ENCODE measurements around the gene AQP9. TPM values are rescaled to one million over a fixed set of nuclear protein-coding genes. Genes with fewer than 3 reads are reported as not detected.

The AQP9 gene
- total RNA-seq, 1 donor from 2014 or later, result not detected

GRCh38 chr15:58124585-58124984, 13.6 kb upstream of the AQP9 start:
- H3K27me3 Mint-ChIP-seq (ENCODE audit: unreplicated experiment), result no peaks in the 10 kb centered on the region
- no peak overlapping the region for H3K27ac Mint-ChIP-seq (ENCODE audit: unreplicated experiment)
- no peak for DNase-seq (ENCODE audit: low spot score)
- TF ChIP-seq CTCF (IDR thresholded peaks at IDR 0.05; ENCODE audit: unreplicated experiment), result no peak
- H3K9me3 Mint-ChIP-seq (ENCODE audit: unreplicated experiment), result peaks cover 4% of the 10 kb centered on the region
- no peaks in the 10 kb centered on the region for H3K36me3 Mint-ChIP-seq (ENCODE audit: low read depth, unreplicated experiment)
- no peak overlapping the region for H3K4me3 Mint-ChIP-seq (ENCODE audit: unreplicated experiment)
- H3K4me1 Mint-ChIP-seq (ENCODE audit: unreplicated experiment), result no peaks in the 10 kb centered on the region

GRCh38 chr15:58125333-58125732, 12.8 kb upstream of the AQP9 start:
- TF ChIP-seq CTCF (IDR thresholded peaks at IDR 0.05; ENCODE audit: unreplicated experiment), result no peak
- no peak for DNase-seq (ENCODE audit: low spot score)
- peaks cover 4% of the 10 kb centered on the region for H3K9me3 Mint-ChIP-seq (ENCODE audit: unreplicated experiment)
- no peaks in the 10 kb centered on the region for H3K27me3 Mint-ChIP-seq (ENCODE audit: unreplicated experiment)
- H3K4me1 Mint-ChIP-seq (ENCODE audit: unreplicated experiment), result no peaks in the 10 kb centered on the region
- no peak overlapping the region for H3K4me3 Mint-ChIP-seq (ENCODE audit: unreplicated experiment)
- H3K36me3 Mint-ChIP-seq (ENCODE audit: low read depth, unreplicated experiment), result no peaks in the 10 kb centered on the region
- H3K27ac Mint-ChIP-seq (ENCODE audit: unreplicated experiment), result no peak overlapping the region

DNA sequence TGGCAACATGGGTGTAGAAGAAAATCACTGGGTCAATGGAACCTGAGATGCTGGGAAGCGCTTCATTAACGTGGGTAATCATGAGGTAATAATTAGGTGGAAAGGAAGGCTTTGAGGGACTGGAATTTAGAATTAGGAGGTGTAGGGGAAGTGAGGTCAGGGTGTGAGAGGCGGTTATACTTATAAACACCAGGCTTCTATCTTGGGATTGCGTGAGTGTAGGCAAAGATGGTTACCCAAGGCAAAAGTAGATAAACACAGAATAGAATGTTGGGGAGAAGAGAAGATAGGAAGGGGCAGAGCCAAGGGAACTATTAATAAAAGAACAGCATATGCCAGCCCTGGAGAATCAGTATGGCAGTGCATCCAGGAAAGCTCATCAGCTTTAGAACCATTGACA, 3.3 kb upstream of the AQP9 start:
- H3K27ac Mint-ChIP-seq (ENCODE audit: unreplicated experiment), result no peak overlapping the region
- no peaks in the 10 kb centered on the region for H3K4me1 Mint-ChIP-seq (ENCODE audit: unreplicated experiment)
- no peaks in the 10 kb centered on the region for H3K27me3 Mint-ChIP-seq (ENCODE audit: unreplicated experiment)
- no peaks in the 10 kb centered on the region for H3K9me3 Mint-ChIP-seq (ENCODE audit: unreplicated experiment)
- no peak for TF ChIP-seq CTCF (IDR thresholded peaks at IDR 0.05; ENCODE audit: unreplicated experiment)
- DNase-seq (ENCODE audit: low spot score), result no peak
- no peak overlapping the region for H3K4me3 Mint-ChIP-seq (ENCODE audit: unreplicated experiment)
- H3K36me3 Mint-ChIP-seq (ENCODE audit: low read depth, unreplicated experiment), result no peaks in the 10 kb centered on the region

DNA sequence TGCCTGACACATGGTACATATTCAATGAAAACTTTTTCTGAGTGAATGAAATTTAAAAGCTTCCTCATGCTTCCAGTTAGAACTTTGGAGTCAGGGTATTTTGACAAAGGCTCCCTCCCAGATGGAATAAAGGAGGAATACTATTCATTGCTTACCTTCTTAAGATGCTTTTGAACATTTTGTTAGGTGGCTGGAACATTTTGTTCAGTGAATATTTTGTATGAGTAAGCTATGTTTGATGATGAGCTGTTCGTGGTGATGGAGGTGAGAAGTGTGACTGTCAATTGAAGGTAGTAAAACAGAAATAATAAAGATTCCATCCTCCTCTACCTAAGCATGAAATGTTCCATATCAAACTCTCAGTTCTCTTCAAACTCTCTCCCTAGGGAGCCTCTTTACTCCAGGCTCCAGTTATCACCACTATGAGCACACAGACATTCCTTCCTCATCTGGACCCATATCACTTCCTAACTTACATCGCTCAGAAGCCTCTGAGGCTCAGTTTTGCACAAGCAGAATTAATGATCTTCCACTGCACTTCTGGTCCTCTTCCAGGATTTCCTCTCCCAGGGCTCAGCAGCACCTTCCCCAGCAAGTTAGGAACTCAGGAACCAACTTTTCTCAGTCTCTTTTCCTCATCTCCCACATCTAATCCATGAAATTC, 2.5 kb upstream of the AQP9 start:
- no peaks in the 10 kb centered on the region for H3K27me3 Mint-ChIP-seq (ENCODE audit: unreplicated experiment)
- no peak overlapping the region for H3K27ac Mint-ChIP-seq (ENCODE audit: unreplicated experiment)
- no peak for TF ChIP-seq CTCF (IDR thresholded peaks at IDR 0.05; ENCODE audit: unreplicated experiment)
- no peaks in the 10 kb centered on the region for H3K36me3 Mint-ChIP-seq (ENCODE audit: low read depth, unreplicated experiment)
- H3K4me3 Mint-ChIP-seq (ENCODE audit: unreplicated experiment), result no peak overlapping the region
- DNase-seq (ENCODE audit: low spot score), result no peak
- H3K9me3 Mint-ChIP-seq (ENCODE audit: unreplicated experiment), result no peaks in the 10 kb centered on the region
- no peaks in the 10 kb centered on the region for H3K4me1 Mint-ChIP-seq (ENCODE audit: unreplicated experiment)

DNA sequence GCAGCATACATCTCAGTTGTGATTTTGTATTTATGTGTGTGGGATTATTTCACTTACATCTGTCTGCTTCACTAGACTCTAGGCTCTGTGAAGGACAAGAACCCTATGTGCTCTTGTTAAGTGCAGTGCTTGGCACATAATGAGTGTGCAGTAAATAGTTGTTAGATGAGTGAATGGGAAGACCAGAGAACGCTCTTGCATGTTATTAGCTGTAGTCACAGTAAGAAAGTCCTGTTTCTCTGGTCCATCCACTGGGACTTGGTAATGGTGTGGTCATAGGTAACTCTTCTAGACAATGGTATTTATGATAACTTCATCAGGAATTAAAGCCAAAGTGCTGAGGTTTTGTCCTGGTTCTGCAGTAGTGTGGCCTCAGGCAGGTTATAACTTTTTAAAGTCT, 1.4 kb upstream of the AQP9 start:
- Mint-ChIP-seq H3K4me3 (ENCODE audit: unreplicated experiment) (no peak overlapping the region), H3K27me3 (ENCODE audit: unreplicated experiment) (no peaks in the 10 kb centered on the region), H3K27ac (ENCODE audit: unreplicated experiment) (no peak overlapping the region), H3K9me3 (ENCODE audit: unreplicated experiment) (no peaks in the 10 kb centered on the region), H3K36me3 (ENCODE audit: low read depth, unreplicated experiment) (no peaks in the 10 kb centered on the region), H3K4me1 (ENCODE audit: unreplicated experiment) (peaks cover 8% of the 10 kb centered on the region)
- TF ChIP-seq CTCF (IDR thresholded peaks at IDR 0.05; ENCODE audit: unreplicated experiment), result no peak
- DNase-seq (ENCODE audit: low spot score), result no peak

All from endothelial cell (in vitro differentiated cells).